Hepatocyte (in vitro differentiated cells): ENCODE data around the gene FAM8A1. TPM values are rescaled to one million over a fixed set of nuclear protein-coding genes. Genes with fewer than 3 reads are reported as not detected.

Experiments used
- DNase-seq: peaks from one replicate; pipeline ENCODE4 v3.0.0-alpha.2; 2016; ENCODE audit warnings: low spot score
- H2AFZ ChIP-seq: fragments of 200-600 bp; sonication (generic); 2 replicates; pipeline ENCODE4 v1.6.0; 2016; ENCODE audit warnings: antibody characterized with exemption, mild to moderate bottlenecking
- H3K27ac ChIP-seq: fragments of 200-600 bp; sonication (generic); 2 replicates; pipeline ENCODE4 v1.5.1; 2016; ENCODE audit warnings: mild to moderate bottlenecking
- H3K27me3 ChIP-seq: fragments of 200-600 bp; sonication (generic); 2 replicates; pipeline ENCODE4 v1.6.1; 2016
- H3K36me3 ChIP-seq: fragments of 200-600 bp; sonication (generic); replicated peaks from 2 replicates; pipeline ENCODE4 v1.5.1; 2016; ENCODE audit warnings: low read depth; ENCODE audit not compliant: insufficient read depth
- H3K4me1 ChIP-seq: fragments of 200-600 bp; sonication (generic); 2 replicates; pipeline ENCODE4 v1.5.1; 2016; ENCODE audit warnings: mild to moderate bottlenecking, moderate library complexity; ENCODE audit not compliant: insufficient read depth
- H3K4me2 ChIP-seq: fragments of 200-600 bp; sonication (generic); 2 replicates; pipeline ENCODE4 v1.6.0; 2016
- H3K4me3 ChIP-seq: fragments of 200-600 bp; sonication (generic); 2 replicates; pipeline ENCODE4 v1.5.1; 2016; ENCODE audit warnings: mild to moderate bottlenecking
- H3K79me2 ChIP-seq: fragments of 200-600 bp; sonication (generic); 2 replicates; pipeline ENCODE4 v1.6.0; 2017; ENCODE audit warnings: mild to moderate bottlenecking
- H3K9me2 ChIP-seq: fragments of 200-600 bp; sonication (generic); replicated peaks from 2 replicates; pipeline ENCODE4 v1.6.0; 2017; ENCODE audit warnings: mild to moderate bottlenecking; ENCODE audit not compliant: insufficient read depth
- H3K9me3 ChIP-seq: fragments of 200-600 bp; sonication (generic); 2 replicates; pipeline ENCODE4 v1.5.1; 2016; ENCODE audit warnings: low read depth, mild to moderate bottlenecking
- H4K20me1 ChIP-seq: fragments of 200-600 bp; sonication (generic); 2 replicates; pipeline ENCODE4 v1.6.0; 2016; ENCODE audit warnings: mild to moderate bottlenecking; ENCODE audit not compliant: insufficient read depth, poor library complexity, severe bottlenecking
- EZH2 ChIP-seq: fragments of 200-600 bp; sonication (generic); IDR thresholded peaks from 2 replicates; pipeline ENCODE4 v1.6.1; 2016; ENCODE audit warnings: antibody characterized with exemption, mild to moderate bottlenecking, borderline replicate concordance
- EZH2phosphoT487 ChIP-seq: fragments of 200-600 bp; sonication (generic); IDR thresholded peaks from one replicate; pipeline ENCODE4 v1.6.1; 2018; ENCODE audit warnings: antibody characterized with exemption, mild to moderate bottlenecking, low read depth, moderate library complexity; ENCODE audit not compliant: unreplicated experiment, severe bottlenecking
- WGBS: methylation state at CpG from one replicate; pipeline ENCODE4 v1.1.6; 2016; ENCODE audit warnings: low lambda C conversion rate; ENCODE audit errors: missing lambda C conversion rate; 5-methylcytosine and 5-hydroxymethylcytosine counted together
- polyA plus RNA-seq: library from polyadenylated mRNA; unstranded; fragments of >200 nt; fragmentation: Nextera tagmentation; extraction: Ambion mirVana; gene quantifications from 2 replicates; pipeline ENCODE4 v1.2.1, GENCODE V29; 2016
- total RNA-seq: library from RNA; depleted of rRNA; stranded (reverse); fragments of >200 nt; gene quantifications from 2 replicates; pipeline ENCODE4 v1.2.3, GENCODE V29; 2014
- TF ChIP-seq, protein P1 (sequence below): fragments of 200-600 bp; sonication (generic); IDR thresholded peaks from 2 replicates; pipeline ENCODE4 v1.5.1; 2016; ENCODE audit warnings: antibody characterized with exemption, mild to moderate bottlenecking; ENCODE audit not compliant: poor library complexity

The FAM8A1 gene
- total and polyA plus RNA-seq, 2 experiments from 2014 or later: 23.5 to 43.8 TPM

DNA sequence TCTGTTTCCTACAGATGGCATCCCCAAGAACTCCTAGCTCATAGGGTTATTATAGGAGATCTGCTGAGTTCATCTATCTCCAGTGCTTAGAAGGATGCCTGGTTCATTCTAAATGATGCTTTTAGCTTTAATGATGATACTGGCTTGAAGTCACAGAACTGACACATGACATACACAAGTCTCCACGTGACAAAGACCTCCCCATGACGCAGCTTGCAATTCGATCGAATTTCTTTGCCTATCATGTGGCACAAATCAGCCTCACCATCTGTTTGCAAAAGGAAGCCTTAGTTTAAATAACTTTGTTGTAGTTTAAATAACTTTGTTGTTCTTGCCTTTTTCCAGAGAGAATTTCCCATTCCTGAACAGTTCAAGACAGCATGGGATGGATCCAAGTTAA is 44.1 kb upstream of the FAM8A1 start:
- DNase-seq: no peak
- Histone ChIP-seq H3K79me2 (no peaks in the 10 kb centered on the region), H4K20me1 (no peaks in the 10 kb centered on the region), H3K9me2 (no peaks in the 10 kb centered on the region), H3K27ac (no peak overlapping the region), H3K4me3 (no peak overlapping the region), H3K27me3 (no peaks in the 10 kb centered on the region), H3K36me3 (no peaks in the 10 kb centered on the region), H3K4me2 (no peak overlapping the region), H3K9me3 (no peaks in the 10 kb centered on the region), H3K4me1 (no peaks in the 10 kb centered on the region), H2AFZ (no peak overlapping the region)
- TF ChIP-seq EZH2phosphoT487: no peak
- no peak for TF ChIP-seq EZH2
- TF ChIP-seq, protein P1, sequence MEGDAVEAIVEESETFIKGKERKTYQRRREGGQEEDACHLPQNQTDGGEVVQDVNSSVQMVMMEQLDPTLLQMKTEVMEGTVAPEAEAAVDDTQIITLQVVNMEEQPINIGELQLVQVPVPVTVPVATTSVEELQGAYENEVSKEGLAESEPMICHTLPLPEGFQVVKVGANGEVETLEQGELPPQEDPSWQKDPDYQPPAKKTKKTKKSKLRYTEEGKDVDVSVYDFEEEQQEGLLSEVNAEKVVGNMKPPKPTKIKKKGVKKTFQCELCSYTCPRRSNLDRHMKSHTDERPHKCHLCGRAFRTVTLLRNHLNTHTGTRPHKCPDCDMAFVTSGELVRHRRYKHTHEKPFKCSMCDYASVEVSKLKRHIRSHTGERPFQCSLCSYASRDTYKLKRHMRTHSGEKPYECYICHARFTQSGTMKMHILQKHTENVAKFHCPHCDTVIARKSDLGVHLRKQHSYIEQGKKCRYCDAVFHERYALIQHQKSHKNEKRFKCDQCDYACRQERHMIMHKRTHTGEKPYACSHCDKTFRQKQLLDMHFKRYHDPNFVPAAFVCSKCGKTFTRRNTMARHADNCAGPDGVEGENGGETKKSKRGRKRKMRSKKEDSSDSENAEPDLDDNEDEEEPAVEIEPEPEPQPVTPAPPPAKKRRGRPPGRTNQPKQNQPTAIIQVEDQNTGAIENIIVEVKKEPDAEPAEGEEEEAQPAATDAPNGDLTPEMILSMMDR: no peak
- 94% methylated on average over 4 of the region's 4 CpGs for WGBS

DNA sequence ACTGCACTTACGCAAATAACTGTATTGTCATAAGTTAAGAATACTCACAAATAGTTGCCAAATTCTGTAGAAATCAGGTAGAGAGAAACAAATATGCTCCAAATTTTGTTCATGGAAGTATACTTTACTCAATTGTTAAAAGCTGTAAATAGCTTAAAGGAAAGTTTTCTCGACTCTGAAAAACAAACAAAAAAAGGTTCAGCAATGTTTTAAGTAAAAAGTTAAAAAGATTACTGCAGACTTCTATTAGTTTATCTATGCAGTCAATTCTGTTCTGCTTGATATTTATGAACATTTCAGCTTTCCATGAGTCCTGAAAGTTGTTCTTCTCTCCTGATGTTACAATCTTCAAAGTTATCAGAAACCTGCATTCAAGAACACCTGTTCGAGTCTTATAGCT is 37.5 kb upstream of the FAM8A1 start:
- Histone ChIP-seq H3K4me1 (no peaks in the 10 kb centered on the region), H3K27me3 (no peaks in the 10 kb centered on the region), H3K4me3 (no peak overlapping the region), H3K9me2 (no peaks in the 10 kb centered on the region), H3K4me2 (no peak overlapping the region), H3K79me2 (no peaks in the 10 kb centered on the region), H2AFZ (no peak overlapping the region), H4K20me1 (no peaks in the 10 kb centered on the region), H3K36me3 (no peaks in the 10 kb centered on the region), H3K9me3 (no peaks in the 10 kb centered on the region), H3K27ac (no peak overlapping the region)
- 96% methylated on average over 3 of the region's 3 CpGs for WGBS
- no peak for DNase-seq
- TF ChIP-seq, protein P1: no peak
- TF ChIP-seq EZH2: no peak
- TF ChIP-seq EZH2phosphoT487: no peak

DNA sequence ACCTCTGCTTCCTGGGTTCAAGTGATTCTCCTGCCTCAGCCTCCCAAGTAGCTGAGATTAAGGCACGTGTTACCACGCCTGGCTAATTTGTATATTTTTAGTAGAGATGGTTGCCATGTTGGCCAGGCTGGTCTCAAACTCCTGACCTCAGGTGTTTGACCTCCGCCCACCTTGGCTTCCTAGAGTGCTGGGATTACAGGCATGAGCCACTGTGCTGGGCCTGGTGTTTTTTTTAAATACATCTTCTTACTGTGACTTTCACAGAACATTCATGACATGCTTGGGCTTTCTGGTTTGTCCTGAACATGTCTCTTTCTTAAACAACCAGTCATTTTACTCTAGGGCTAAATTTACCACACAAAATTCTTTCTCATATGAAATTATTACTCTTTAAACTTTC is 34.7 kb upstream of the FAM8A1 start:
- Histone ChIP-seq H3K9me2 (no peaks in the 10 kb centered on the region), H3K4me3 (no peak overlapping the region), H4K20me1 (no peaks in the 10 kb centered on the region), H3K36me3 (no peaks in the 10 kb centered on the region), H3K4me2 (no peak overlapping the region), H2AFZ (no peak overlapping the region), H3K27ac (no peak overlapping the region), H3K4me1 (no peaks in the 10 kb centered on the region), H3K79me2 (no peaks in the 10 kb centered on the region), H3K9me3 (no peaks in the 10 kb centered on the region), H3K27me3 (no peaks in the 10 kb centered on the region)
- WGBS: 89% methylated on average over 3 of the region's 3 CpGs
- no peak for DNase-seq
- TF ChIP-seq EZH2phosphoT487 (no peak), EZH2 (no peak)
- TF ChIP-seq, protein P1: no peak

DNA sequence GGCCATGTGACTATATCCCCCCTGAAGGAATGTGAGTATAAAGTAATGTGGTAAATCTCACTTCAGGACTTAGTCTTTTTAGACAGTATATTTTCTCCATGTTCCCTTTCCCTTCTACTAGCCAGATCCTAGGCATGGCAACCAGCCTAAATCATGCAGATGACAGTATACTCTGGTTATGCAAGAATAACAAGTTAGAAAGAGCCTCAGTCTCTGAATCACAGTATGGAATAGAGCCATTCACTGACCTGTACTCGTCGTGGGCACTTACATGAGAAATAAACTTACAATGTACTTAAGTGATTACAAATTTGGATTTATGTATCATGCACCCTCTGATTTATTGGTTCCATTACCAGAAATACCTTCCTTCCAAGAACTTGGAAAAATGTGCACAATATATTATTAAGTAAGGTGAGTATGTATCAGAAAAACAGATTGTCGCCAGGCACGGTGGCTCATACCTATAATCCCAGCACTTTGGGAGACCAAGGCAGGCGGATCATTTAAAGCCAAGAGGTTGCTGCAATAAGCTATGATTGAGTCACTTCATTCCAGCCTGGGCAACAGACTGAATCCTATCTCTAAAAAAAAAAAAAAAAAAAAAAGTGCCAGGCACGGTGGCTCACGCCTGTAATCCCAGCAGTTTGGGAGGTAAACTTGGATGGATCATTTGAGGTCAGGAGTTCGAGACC is 25.1 kb upstream of the FAM8A1 start:
- WGBS: 91% methylated on average over 8 of the region's 8 CpGs
- no peak overlapping the region for H3K4me2 ChIP-seq

More for the DNA sequence above, 25.1 kb upstream of the FAM8A1 start:
- Histone ChIP-seq H3K36me3 (no peaks in the 10 kb centered on the region), H4K20me1 (no peaks in the 10 kb centered on the region), H3K4me1 (no peaks in the 10 kb centered on the region), H3K4me3 (no peak overlapping the region), H3K9me2 (no peaks in the 10 kb centered on the region), H3K9me3 (no peaks in the 10 kb centered on the region), H3K27me3 (no peaks in the 10 kb centered on the region), H3K27ac (no peak overlapping the region), H3K79me2 (no peaks in the 10 kb centered on the region), H2AFZ (no peak overlapping the region)
- DNase-seq: no peak
- TF ChIP-seq, protein P1: no peak
- TF ChIP-seq EZH2phosphoT487 (no peak), EZH2 (no peak)
